Measurements from ENCODE around the gene KCNQ1OT1. TPM values are rescaled to one million over a fixed set of nuclear protein-coding genes. Genes with fewer than 3 reads are reported as not detected.

The KCNQ1OT1 gene
- polyA plus RNA-seq, 1 of the 3 experiments (the other 2 are of a cell fraction): 0.03 TPM

DNA sequence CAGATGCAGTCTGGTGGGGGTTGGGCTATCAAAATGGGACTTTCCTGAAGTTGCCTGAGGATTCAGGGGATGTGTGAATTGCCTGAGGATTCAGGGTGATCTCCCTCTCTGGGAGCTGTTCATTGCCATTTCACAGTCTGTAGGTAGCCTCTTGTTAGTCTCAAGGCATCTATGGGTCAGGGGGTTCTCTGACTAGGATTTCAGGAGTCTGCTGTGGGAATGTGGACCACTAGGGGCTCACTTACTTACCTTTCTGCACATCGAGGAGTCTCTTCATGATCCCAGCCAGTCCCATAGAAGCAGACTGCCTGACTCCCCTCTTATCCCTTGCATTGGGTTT is 54.0 kb downstream of the KCNQ1OT1 start:
- TF ChIP-seq, protein P1, sequence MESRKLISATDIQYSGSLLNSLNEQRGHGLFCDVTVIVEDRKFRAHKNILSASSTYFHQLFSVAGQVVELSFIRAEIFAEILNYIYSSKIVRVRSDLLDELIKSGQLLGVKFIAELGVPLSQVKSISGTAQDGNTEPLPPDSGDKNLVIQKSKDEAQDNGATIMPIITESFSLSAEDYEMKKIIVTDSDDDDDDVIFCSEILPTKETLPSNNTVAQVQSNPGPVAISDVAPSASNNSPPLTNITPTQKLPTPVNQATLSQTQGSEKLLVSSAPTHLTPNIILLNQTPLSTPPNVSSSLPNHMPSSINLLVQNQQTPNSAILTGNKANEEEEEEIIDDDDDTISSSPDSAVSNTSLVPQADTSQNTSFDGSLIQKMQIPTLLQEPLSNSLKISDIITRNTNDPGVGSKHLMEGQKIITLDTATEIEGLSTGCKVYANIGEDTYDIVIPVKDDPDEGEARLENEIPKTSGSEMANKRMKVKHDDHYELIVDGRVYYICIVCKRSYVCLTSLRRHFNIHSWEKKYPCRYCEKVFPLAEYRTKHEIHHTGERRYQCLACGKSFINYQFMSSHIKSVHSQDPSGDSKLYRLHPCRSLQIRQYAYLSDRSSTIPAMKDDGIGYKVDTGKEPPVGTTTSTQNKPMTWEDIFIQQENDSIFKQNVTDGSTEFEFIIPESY (IDR thresholded peaks at IDR 0.05; ENCODE audit: borderline replicate concordance, low read depth): no peak
- TF ChIP-seq, protein P2, sequence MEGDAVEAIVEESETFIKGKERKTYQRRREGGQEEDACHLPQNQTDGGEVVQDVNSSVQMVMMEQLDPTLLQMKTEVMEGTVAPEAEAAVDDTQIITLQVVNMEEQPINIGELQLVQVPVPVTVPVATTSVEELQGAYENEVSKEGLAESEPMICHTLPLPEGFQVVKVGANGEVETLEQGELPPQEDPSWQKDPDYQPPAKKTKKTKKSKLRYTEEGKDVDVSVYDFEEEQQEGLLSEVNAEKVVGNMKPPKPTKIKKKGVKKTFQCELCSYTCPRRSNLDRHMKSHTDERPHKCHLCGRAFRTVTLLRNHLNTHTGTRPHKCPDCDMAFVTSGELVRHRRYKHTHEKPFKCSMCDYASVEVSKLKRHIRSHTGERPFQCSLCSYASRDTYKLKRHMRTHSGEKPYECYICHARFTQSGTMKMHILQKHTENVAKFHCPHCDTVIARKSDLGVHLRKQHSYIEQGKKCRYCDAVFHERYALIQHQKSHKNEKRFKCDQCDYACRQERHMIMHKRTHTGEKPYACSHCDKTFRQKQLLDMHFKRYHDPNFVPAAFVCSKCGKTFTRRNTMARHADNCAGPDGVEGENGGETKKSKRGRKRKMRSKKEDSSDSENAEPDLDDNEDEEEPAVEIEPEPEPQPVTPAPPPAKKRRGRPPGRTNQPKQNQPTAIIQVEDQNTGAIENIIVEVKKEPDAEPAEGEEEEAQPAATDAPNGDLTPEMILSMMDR (IDR thresholded peaks at IDR 0.05): no peak
- TF ChIP-seq TAF1 (IDR thresholded peaks at IDR 0.05; ENCODE audit: borderline replicate concordance, low read depth, low read length) (no peak), RFX5 (IDR thresholded peaks at IDR 0.05; ENCODE audit: low read length) (no peak), GABPA (IDR thresholded peaks at IDR 0.05; ENCODE audit: low read depth) (no peak), FOSL2 (IDR thresholded peaks at IDR 0.05; ENCODE audit: borderline replicate concordance, low read depth) (no peak), FOXM1 (IDR thresholded peaks at IDR 0.05; ENCODE audit: low read depth) (no peak), TEAD4 (IDR thresholded peaks at IDR 0.05; ENCODE audit: borderline replicate concordance, insufficient read depth) (no peak), RAD21 (IDR thresholded peaks at IDR 0.05; ENCODE audit: low read length) (no peak), SIN3A (IDR thresholded peaks at IDR 0.05; ENCODE audit: borderline replicate concordance, low read depth, low read length) (no peak), RCOR1 (IDR thresholded peaks at IDR 0.05; ENCODE audit: low read length) (no peak), EZH2phosphoT487 (IDR thresholded peaks at IDR 0.05; ENCODE audit: borderline replicate concordance, low read depth) (no peak), MEF2A (IDR thresholded peaks at IDR 0.05; ENCODE audit: borderline replicate concordance, low read depth) (no peak), GATA2 (CRISPR knock-in tag; IDR thresholded peaks at IDR 0.05) (no peak), EP300 (IDR thresholded peaks at IDR 0.05; ENCODE audit: borderline replicate concordance in 1 of 2, low read depth in 1 of 2, low read length in 1 of 2) (no peak)
- TF ChIP-seq, protein P3, sequence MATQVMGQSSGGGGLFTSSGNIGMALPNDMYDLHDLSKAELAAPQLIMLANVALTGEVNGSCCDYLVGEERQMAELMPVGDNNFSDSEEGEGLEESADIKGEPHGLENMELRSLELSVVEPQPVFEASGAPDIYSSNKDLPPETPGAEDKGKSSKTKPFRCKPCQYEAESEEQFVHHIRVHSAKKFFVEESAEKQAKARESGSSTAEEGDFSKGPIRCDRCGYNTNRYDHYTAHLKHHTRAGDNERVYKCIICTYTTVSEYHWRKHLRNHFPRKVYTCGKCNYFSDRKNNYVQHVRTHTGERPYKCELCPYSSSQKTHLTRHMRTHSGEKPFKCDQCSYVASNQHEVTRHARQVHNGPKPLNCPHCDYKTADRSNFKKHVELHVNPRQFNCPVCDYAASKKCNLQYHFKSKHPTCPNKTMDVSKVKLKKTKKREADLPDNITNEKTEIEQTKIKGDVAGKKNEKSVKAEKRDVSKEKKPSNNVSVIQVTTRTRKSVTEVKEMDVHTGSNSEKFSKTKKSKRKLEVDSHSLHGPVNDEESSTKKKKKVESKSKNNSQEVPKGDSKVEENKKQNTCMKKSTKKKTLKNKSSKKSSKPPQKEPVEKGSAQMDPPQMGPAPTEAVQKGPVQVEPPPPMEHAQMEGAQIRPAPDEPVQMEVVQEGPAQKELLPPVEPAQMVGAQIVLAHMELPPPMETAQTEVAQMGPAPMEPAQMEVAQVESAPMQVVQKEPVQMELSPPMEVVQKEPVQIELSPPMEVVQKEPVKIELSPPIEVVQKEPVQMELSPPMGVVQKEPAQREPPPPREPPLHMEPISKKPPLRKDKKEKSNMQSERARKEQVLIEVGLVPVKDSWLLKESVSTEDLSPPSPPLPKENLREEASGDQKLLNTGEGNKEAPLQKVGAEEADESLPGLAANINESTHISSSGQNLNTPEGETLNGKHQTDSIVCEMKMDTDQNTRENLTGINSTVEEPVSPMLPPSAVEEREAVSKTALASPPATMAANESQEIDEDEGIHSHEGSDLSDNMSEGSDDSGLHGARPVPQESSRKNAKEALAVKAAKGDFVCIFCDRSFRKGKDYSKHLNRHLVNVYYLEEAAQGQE (IDR thresholded peaks at IDR 0.05; ENCODE audit: low read depth, low read length): no peak
- TF ChIP-seq, protein P4, sequence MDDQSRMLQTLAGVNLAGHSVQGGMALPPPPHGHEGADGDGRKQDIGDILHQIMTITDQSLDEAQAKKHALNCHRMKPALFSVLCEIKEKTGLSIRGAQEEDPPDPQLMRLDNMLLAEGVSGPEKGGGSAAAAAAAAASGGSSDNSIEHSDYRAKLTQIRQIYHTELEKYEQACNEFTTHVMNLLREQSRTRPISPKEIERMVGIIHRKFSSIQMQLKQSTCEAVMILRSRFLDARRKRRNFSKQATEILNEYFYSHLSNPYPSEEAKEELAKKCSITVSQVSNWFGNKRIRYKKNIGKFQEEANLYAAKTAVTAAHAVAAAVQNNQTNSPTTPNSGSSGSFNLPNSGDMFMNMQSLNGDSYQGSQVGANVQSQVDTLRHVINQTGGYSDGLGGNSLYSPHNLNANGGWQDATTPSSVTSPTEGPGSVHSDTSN (IDR thresholded peaks at IDR 0.05): no peak
- Histone ChIP-seq H3K9me2 (no peaks in the 10 kb centered on the region), H3K9me3 (peaks cover 49% of the 10 kb centered on the region), H4K20me1 (ENCODE audit: insufficient read depth) (no peaks in the 10 kb centered on the region), H3K79me2 (ENCODE audit: insufficient read depth) (no peaks in the 10 kb centered on the region), H3K4me3 (ENCODE audit: low read depth in 2 of 2, low read length in 1 of 2) (no peak overlapping the region; a peak in 1 of 4 replicates), H3K27me3 (ENCODE audit: insufficient read depth) (no peaks in the 10 kb centered on the region), H3F3A (replicated peaks; ENCODE audit: insufficient read depth) (no peaks in the 10 kb centered on the region), H3K27ac (ENCODE audit: low read depth in 2 of 2, low read length in 1 of 2) (no peak overlapping the region), H3K9ac (no peak overlapping the region), H3K36me3 (replicated peaks in 1 of 2; ENCODE audit: control insufficient read depth in 1 of 2, insufficient read depth in 2 of 2, low read length in 1 of 2) (no peaks in the 10 kb centered on the region), H2AFZ (ENCODE audit: low read depth) (no peak overlapping the region), H3K4me2 (no peak overlapping the region), H3K4me1 (ENCODE audit: control insufficient read depth in 1 of 2, insufficient read depth in 2 of 2, low read depth in 1 of 2, low read length in 1 of 2) (no peaks in the 10 kb centered on the region)
- ChIA-PET POLR2A (no interaction called here), CTCF (interaction anchor here (0.9 to 1.2 kb wide), 2 partner anchors 240 to 242 kb away, joined by 3 read pairs; partner anchors contain the start of gene CDKN1C)
- WGBS (ENCODE audit: low lambda C conversion rate): 6% methylated on average over 1 of the region's 1 CpG
- no peak for DNase-seq

All from SK-N-SH (cell line).